Chondrocyte (in vitro differentiated cells): Measurements from ENCODE around the gene SPNS1. TPM values are rescaled to one million over a fixed set of nuclear protein-coding genes. Genes with fewer than 3 reads are reported as not detected.

ENCODE experiments used
- DNase-seq: peaks from one replicate; pipeline ENCODE4 v3.0.0; 2021; ENCODE audit warnings: mixed read lengths, low spot score
- H3K27ac Mint-ChIP-seq: one replicate; pipeline ENCODE4 v1.8.0; 2021; ENCODE audit warnings: mild to moderate bottlenecking, moderate library complexity, mixed read lengths; ENCODE audit not compliant: unreplicated experiment
- H3K27me3 Mint-ChIP-seq: 2 replicates; pipeline ENCODE4 v1.8.0; 2021; ENCODE audit warnings: low read depth, mixed read lengths
- H3K36me3 Mint-ChIP-seq: 2 replicates; pipeline ENCODE4 v1.8.0; 2021; ENCODE audit warnings: low read depth, mixed read lengths
- H3K4me1 Mint-ChIP-seq: 2 replicates; pipeline ENCODE4 v1.8.0; 2021; ENCODE audit warnings: low read depth, mild to moderate bottlenecking, mixed read lengths
- H3K4me3 Mint-ChIP-seq: one replicate; pipeline ENCODE4 v1.8.0; 2021; ENCODE audit warnings: mild to moderate bottlenecking, moderate library complexity, mixed read lengths; ENCODE audit not compliant: unreplicated experiment
- H3K9me3 Mint-ChIP-seq: 2 replicates; pipeline ENCODE4 v1.8.0; 2021; ENCODE audit warnings: low read depth, mixed read lengths
- CTCF ChIP-seq: fragments of 200-600 bp; sonication (generic); IDR thresholded peaks from 2 replicates; pipeline ENCODE4 v1.5.0; 2021; ENCODE audit warnings: antibody characterized with exemption, mild to moderate bottlenecking, moderate library complexity
- total RNA-seq: library from RNA; stranded (reverse); gene quantifications from 3 replicates; pipeline ENCODE4 v1.2.1, GENCODE V29; 2021

Gene SPNS1
- total RNA-seq, 1 donor from 2014 or later = 60.8 TPM

GRCh38 chr16:28982418-28982817, 7.8 kb downstream of the SPNS1 start:
- DNase-seq = no peak
- no peak for TF ChIP-seq CTCF
- peaks cover 42% of the 10 kb centered on the region for H3K36me3 Mint-ChIP-seq
- no peaks in the 10 kb centered on the region for H3K27me3 Mint-ChIP-seq
- no peak overlapping the region for H3K4me3 Mint-ChIP-seq
- no peak overlapping the region for H3K27ac Mint-ChIP-seq
- peaks cover 1% of the 10 kb centered on the region for H3K4me1 Mint-ChIP-seq
- peaks cover 5% of the 10 kb centered on the region for H3K9me3 Mint-ChIP-seq

GRCh38 chr16:28982949-28983348, 8.4 kb downstream of the SPNS1 start:
- Mint-ChIP-seq H3K27me3 (no peaks in the 10 kb centered on the region), H3K4me1 (no peaks in the 10 kb centered on the region)
- no peak for DNase-seq

GRCh38 chr16:28983644-28984043, 9.1 kb downstream of the SPNS1 start:
- Mint-ChIP-seq H3K9me3 (peaks cover 6% of the 10 kb centered on the region), H3K27me3 (no peaks in the 10 kb centered on the region), H3K36me3 (peaks cover 41% of the 10 kb centered on the region), H3K4me1 (no peaks in the 10 kb centered on the region), H3K27ac (no peak overlapping the region), H3K4me3 (no peak overlapping the region)
- no peak for TF ChIP-seq CTCF
- no peak for DNase-seq

More at GRCh38 chr16:28982949-28983348, 8.4 kb downstream of the SPNS1 start:
- no peak for TF ChIP-seq CTCF
- no peak overlapping the region for H3K4me3 Mint-ChIP-seq
- H3K36me3 Mint-ChIP-seq = peaks cover 45% of the 10 kb centered on the region
- no peak overlapping the region for H3K27ac Mint-ChIP-seq
- peaks cover 6% of the 10 kb centered on the region for H3K9me3 Mint-ChIP-seq

GRCh38 chr16:28984091-28984490, 9.5 kb downstream of the SPNS1 start:
- H3K9me3 Mint-ChIP-seq = peaks cover 6% of the 10 kb centered on the region
- no peaks in the 10 kb centered on the region for H3K27me3 Mint-ChIP-seq
- DNase-seq = no peak

GRCh38 chr16:28984619-28985135, 10.1 kb downstream of the SPNS1 start, which contains the start of gene LAT:
LAT (plus strand) TSS chr16:28985052; CDS start chr16:28985418, 366 bp downstream.
- DNase-seq = no peak
- peaks cover 44% of the 10 kb centered on the region for H3K36me3 Mint-ChIP-seq
- no peak within 1 kb of the TSS for H3K4me3 Mint-ChIP-seq
- no peak within 1 kb of the TSS for H3K27ac Mint-ChIP-seq
- peaks cover 6% of the 10 kb centered on the region for H3K9me3 Mint-ChIP-seq
- no peaks in the 10 kb centered on the region for H3K4me1 Mint-ChIP-seq
- no peak for TF ChIP-seq CTCF
- no peaks in the 10 kb centered on the region for H3K27me3 Mint-ChIP-seq

More at GRCh38 chr16:28984091-28984490, 9.5 kb downstream of the SPNS1 start:
- peaks cover 41% of the 10 kb centered on the region for H3K36me3 Mint-ChIP-seq
- no peak overlapping the region for H3K4me3 Mint-ChIP-seq
- no peak overlapping the region for H3K27ac Mint-ChIP-seq
- no peak for TF ChIP-seq CTCF
- H3K4me1 Mint-ChIP-seq = no peaks in the 10 kb centered on the region
